ENCODE measurements around the gene NUP153. TPM values are rescaled to one million over a fixed set of nuclear protein-coding genes. Genes with fewer than 3 reads are reported as not detected.

The NUP153 gene
- total RNA-seq, 1 donor from 2014 or later = 34.2 TPM

- Mint-ChIP-seq H3K27ac (ENCODE audit: unreplicated experiment) (no peak overlapping the region), H3K4me3 (ENCODE audit: unreplicated experiment) (no peak overlapping the region), H3K9me3 (ENCODE audit: unreplicated experiment) (peaks cover 3% of the 10 kb centered on the region), H3K36me3 (ENCODE audit: unreplicated experiment) (no peaks in the 10 kb centered on the region), H3K4me1 (ENCODE audit: low read depth, unreplicated experiment) (peaks cover 13% of the 10 kb centered on the region), H3K27me3 (ENCODE audit: unreplicated experiment) (peaks cover 2% of the 10 kb centered on the region)
- DNase-seq = no peak
- TF ChIP-seq CTCF (IDR thresholded peaks at IDR 0.05; ENCODE audit: partially characterized antibody, unreplicated experiment) = no peak
Measured at GRCh38 chr6:17679726-17680125, 27.0 kb downstream of the NUP153 start.

GRCh38 chr6:17677602-17678001 lies 29.1 kb downstream of the NUP153 start:
- no peak for TF ChIP-seq CTCF (IDR thresholded peaks at IDR 0.05; ENCODE audit: partially characterized antibody, unreplicated experiment)
- H3K4me1 Mint-ChIP-seq (ENCODE audit: low read depth, unreplicated experiment) = peaks cover 10% of the 10 kb centered on the region
- no peaks in the 10 kb centered on the region for H3K36me3 Mint-ChIP-seq (ENCODE audit: unreplicated experiment)
- no peak overlapping the region for H3K27ac Mint-ChIP-seq (ENCODE audit: unreplicated experiment)
- DNase-seq = no peak
- peaks cover 3% of the 10 kb centered on the region for H3K9me3 Mint-ChIP-seq (ENCODE audit: unreplicated experiment)
- peaks cover 2% of the 10 kb centered on the region for H3K27me3 Mint-ChIP-seq (ENCODE audit: unreplicated experiment)
- no peak overlapping the region for H3K4me3 Mint-ChIP-seq (ENCODE audit: unreplicated experiment)

GRCh38 chr6:17673543-17674254 lies 33.0 kb downstream of the NUP153 start:
- Mint-ChIP-seq H3K36me3 (ENCODE audit: unreplicated experiment) (no peaks in the 10 kb centered on the region), H3K27ac (ENCODE audit: unreplicated experiment) (no peak overlapping the region), H3K4me3 (ENCODE audit: unreplicated experiment) (no peak overlapping the region), H3K9me3 (ENCODE audit: unreplicated experiment) (no peaks in the 10 kb centered on the region), H3K4me1 (ENCODE audit: low read depth, unreplicated experiment) (peaks cover 10% of the 10 kb centered on the region), H3K27me3 (ENCODE audit: unreplicated experiment) (peaks cover 2% of the 10 kb centered on the region)
- no peak for TF ChIP-seq CTCF (IDR thresholded peaks at IDR 0.05; ENCODE audit: partially characterized antibody, unreplicated experiment)
- no peak for DNase-seq

GRCh38 chr6:17672064-17672718 lies 34.5 kb downstream of the NUP153 start:
- no peak for TF ChIP-seq CTCF (IDR thresholded peaks at IDR 0.05; ENCODE audit: partially characterized antibody, unreplicated experiment)
- H3K4me1 Mint-ChIP-seq (ENCODE audit: low read depth, unreplicated experiment) = peaks cover 9% of the 10 kb centered on the region
- H3K9me3 Mint-ChIP-seq (ENCODE audit: unreplicated experiment) = no peaks in the 10 kb centered on the region
- H3K4me3 Mint-ChIP-seq (ENCODE audit: unreplicated experiment) = no peak overlapping the region
- no peaks in the 10 kb centered on the region for H3K36me3 Mint-ChIP-seq (ENCODE audit: unreplicated experiment)
- H3K27me3 Mint-ChIP-seq (ENCODE audit: unreplicated experiment) = peaks cover 2% of the 10 kb centered on the region
- no peak for DNase-seq
- no peak overlapping the region for H3K27ac Mint-ChIP-seq (ENCODE audit: unreplicated experiment)

GRCh38 chr6:17666646-17667045 lies 40.1 kb downstream of the NUP153 start:
- H3K4me3 Mint-ChIP-seq (ENCODE audit: unreplicated experiment) = no peak overlapping the region
- no peak for DNase-seq
- H3K27me3 Mint-ChIP-seq (ENCODE audit: unreplicated experiment) = no peaks in the 10 kb centered on the region
- TF ChIP-seq CTCF (IDR thresholded peaks at IDR 0.05; ENCODE audit: partially characterized antibody, unreplicated experiment) = no peak
- H3K36me3 Mint-ChIP-seq (ENCODE audit: unreplicated experiment) = no peaks in the 10 kb centered on the region
- H3K27ac Mint-ChIP-seq (ENCODE audit: unreplicated experiment) = no peak overlapping the region
- H3K9me3 Mint-ChIP-seq (ENCODE audit: unreplicated experiment) = no peaks in the 10 kb centered on the region
- no peaks in the 10 kb centered on the region for H3K4me1 Mint-ChIP-seq (ENCODE audit: low read depth, unreplicated experiment)

Data from glutamatergic neuron (in vitro differentiated cells).